ENCODE results near the gene C20orf204.

DNA sequence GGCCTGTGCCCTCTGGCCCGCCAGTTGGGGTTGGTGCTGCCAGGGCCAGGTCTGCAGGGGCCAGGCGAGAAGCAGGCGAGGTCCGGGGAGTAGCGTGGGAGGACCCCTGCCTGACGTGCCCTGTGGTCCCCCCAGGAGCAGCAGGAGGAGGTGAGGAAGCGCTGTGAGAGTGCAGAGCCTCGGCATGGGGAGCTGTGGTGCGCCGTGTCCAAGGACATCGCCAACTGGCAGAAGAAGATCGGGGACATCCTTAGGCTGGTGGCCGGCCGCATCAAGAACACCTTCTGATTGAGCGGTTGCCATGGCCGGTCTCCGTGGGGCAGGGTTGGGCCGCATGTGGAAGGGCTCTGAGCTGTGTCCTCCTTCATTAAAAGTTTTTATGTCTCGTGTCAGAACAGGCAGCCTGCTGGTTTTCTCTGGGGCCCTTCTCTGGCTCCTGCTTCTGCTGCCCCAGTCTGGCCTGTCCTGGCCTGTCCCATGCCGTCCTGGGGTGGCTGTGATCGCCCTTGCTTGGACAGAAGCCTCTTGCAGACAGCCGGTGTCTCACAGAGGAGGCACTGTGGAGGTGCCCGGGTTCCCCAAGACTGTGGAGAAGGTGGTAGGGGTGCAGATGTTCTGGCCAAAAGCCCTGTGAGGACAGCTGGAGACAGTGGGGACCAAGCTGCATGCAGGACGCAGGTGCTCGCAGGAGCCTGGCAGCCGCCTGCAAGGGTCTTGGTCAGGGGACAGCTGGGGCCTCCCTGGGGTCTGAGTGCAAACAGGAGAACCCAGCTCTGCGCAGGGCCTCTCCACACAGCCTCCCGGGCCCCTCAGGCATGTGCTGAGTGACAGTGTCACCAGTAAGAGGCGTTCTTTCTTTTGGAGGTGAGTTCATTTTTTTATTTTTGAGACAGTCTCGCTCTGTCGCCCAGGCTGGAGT, 3.0 kb upstream of the C20orf204 start:
- TF ChIP-seq SOX6 (IDR thresholded peaks at IDR 0.05) (no peak), JUND (IDR thresholded peaks at IDR 0.05; ENCODE audit: borderline replicate concordance, low read depth, low read length) (no peak), JUND (tag; IDR thresholded peaks at IDR 0.05; ENCODE audit: borderline replicate concordance, low read depth, low read length) (no peak), MEF2A (IDR thresholded peaks at IDR 0.05; ENCODE audit: control insufficient read depth, low read depth, low read length) (no peak), ZBTB8A (IDR thresholded peaks at IDR 0.05; ENCODE audit: partially characterized antibody) (no peak), CHD4 (IDR thresholded peaks at IDR 0.05; ENCODE audit: insufficient read depth, insufficient replicate concordance, low read depth, low read length, poor library complexity, severe bottlenecking) (no peak), ZNF12 (CRISPR knock-in tag; IDR thresholded peaks at IDR 0.05) (no peak)
- TF ChIP-seq, protein P1, sequence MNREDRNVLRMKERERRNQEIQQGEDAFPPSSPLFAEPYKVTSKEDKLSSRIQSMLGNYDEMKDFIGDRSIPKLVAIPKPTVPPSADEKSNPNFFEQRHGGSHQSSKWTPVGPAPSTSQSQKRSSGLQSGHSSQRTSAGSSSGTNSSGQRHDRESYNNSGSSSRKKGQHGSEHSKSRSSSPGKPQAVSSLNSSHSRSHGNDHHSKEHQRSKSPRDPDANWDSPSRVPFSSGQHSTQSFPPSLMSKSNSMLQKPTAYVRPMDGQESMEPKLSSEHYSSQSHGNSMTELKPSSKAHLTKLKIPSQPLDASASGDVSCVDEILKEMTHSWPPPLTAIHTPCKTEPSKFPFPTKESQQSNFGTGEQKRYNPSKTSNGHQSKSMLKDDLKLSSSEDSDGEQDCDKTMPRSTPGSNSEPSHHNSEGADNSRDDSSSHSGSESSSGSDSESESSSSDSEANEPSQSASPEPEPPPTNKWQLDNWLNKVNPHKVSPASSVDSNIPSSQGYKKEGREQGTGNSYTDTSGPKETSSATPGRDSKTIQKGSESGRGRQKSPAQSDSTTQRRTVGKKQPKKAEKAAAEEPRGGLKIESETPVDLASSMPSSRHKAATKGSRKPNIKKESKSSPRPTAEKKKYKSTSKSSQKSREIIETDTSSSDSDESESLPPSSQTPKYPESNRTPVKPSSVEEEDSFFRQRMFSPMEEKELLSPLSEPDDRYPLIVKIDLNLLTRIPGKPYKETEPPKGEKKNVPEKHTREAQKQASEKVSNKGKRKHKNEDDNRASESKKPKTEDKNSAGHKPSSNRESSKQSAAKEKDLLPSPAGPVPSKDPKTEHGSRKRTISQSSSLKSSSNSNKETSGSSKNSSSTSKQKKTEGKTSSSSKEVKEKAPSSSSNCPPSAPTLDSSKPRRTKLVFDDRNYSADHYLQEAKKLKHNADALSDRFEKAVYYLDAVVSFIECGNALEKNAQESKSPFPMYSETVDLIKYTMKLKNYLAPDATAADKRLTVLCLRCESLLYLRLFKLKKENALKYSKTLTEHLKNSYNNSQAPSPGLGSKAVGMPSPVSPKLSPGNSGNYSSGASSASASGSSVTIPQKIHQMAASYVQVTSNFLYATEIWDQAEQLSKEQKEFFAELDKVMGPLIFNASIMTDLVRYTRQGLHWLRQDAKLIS (CRISPR knock-in tag; IDR thresholded peaks at IDR 0.05), result no peak
- TF ChIP-seq, protein P2, sequence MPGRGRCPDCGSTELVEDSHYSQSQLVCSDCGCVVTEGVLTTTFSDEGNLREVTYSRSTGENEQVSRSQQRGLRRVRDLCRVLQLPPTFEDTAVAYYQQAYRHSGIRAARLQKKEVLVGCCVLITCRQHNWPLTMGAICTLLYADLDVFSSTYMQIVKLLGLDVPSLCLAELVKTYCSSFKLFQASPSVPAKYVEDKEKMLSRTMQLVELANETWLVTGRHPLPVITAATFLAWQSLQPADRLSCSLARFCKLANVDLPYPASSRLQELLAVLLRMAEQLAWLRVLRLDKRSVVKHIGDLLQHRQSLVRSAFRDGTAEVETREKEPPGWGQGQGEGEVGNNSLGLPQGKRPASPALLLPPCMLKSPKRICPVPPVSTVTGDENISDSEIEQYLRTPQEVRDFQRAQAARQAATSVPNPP (IDR thresholded peaks at IDR 0.05; ENCODE audit: borderline replicate concordance, insufficient read depth, insufficient read length), result no peak
- TF ChIP-seq, protein P3, sequence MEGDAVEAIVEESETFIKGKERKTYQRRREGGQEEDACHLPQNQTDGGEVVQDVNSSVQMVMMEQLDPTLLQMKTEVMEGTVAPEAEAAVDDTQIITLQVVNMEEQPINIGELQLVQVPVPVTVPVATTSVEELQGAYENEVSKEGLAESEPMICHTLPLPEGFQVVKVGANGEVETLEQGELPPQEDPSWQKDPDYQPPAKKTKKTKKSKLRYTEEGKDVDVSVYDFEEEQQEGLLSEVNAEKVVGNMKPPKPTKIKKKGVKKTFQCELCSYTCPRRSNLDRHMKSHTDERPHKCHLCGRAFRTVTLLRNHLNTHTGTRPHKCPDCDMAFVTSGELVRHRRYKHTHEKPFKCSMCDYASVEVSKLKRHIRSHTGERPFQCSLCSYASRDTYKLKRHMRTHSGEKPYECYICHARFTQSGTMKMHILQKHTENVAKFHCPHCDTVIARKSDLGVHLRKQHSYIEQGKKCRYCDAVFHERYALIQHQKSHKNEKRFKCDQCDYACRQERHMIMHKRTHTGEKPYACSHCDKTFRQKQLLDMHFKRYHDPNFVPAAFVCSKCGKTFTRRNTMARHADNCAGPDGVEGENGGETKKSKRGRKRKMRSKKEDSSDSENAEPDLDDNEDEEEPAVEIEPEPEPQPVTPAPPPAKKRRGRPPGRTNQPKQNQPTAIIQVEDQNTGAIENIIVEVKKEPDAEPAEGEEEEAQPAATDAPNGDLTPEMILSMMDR (IDR thresholded peaks at IDR 0.05 in 2 of 3, conservative IDR thresholded peaks at IDR 0.05 in 1 of 3; ENCODE audit: insufficient read depth in 2 of 3, low read depth in 1 of 3, low read length in 3 of 3), result no peak
